Nasal cavity respiratory epithelium epithelial cell of viscerocranial mucosa (primary cell): ENCODE data around the gene PODN. TPM values are rescaled to one million over a fixed set of nuclear protein-coding genes. Genes with fewer than 3 reads are reported as not detected.

ENCODE experiments used
- total RNA-seq: library from RNA; depleted of rRNA; stranded (reverse); fragments of >200 nt; gene quantifications from 2 replicates; pipeline ENCODE4 v1.2.3, GENCODE V29; 2014

PODN gene
- total RNA-seq: not detected in 2 replicates

GRCh38 chr1:53061859-53062707 is at the start of gene PODN:
PODN (plus strand) TSS chr1:53062213; CDS start chr1:53069856, 7,643 bp downstream.

Other genes with a start within 250 kb of the PODN start
- gene ZYG11A, start 219.5 kb upstream of the PODN start, total RNA-seq: 0.07 and 0.68 TPM in 2 replicates
- 23.6 and 50.9 TPM in 2 replicates for gene ECHDC2, start 140.5 kb upstream of the PODN start, total RNA-seq
- 60.5 and 114 TPM in 2 replicates for gene SCP2, start 134.9 kb upstream of the PODN start, total RNA-seq
- not detected in 2 replicates for gene SLC1A7, start 80.4 kb downstream of the PODN start, total RNA-seq
- 10.3 and 23.0 TPM in 2 replicates for gene CPT2, start 134.6 kb downstream of the PODN start, total RNA-seq
- gene CZIB, start 158.4 kb downstream of the PODN start, total RNA-seq: 28.5 and 45.5 TPM in 2 replicates
- 40.7 and 46.6 TPM in 2 replicates for gene MAGOH, start 176.3 kb downstream of the PODN start, total RNA-seq